ENCODE results near the gene GRIK1.

GRCh38 chr21:29914326-29914725, 25.5 kb downstream of the GRIK1 start:
- TF ChIP-seq CTCF (tag by site-specific recombination; IDR thresholded peaks at IDR 0.05) (no peak), KLF16 (tag by site-specific recombination; IDR thresholded peaks at IDR 0.05) (no peak), SETDB1 (IDR thresholded peaks at IDR 0.05; ENCODE audit: insufficient read length, low read length) (no peak), ZNF560 (tag by site-specific recombination; IDR thresholded peaks at IDR 0.05; ENCODE audit: borderline replicate concordance) (no peak)
